Measurements from ENCODE around the gene IL1RAPL2.

Gene IL1RAPL2

GRCh38 chrX:105273326-105273725 is 707.3 kb downstream of the IL1RAPL2 start:
- H3K9ac ChIP-seq (ENCODE audit: low read length) = no peak overlapping the region
- no peaks in the 10 kb centered on the region for H3K4me1 ChIP-seq (ENCODE audit: insufficient read depth, low read length)
- no peaks in the 10 kb centered on the region for H3K27me3 ChIP-seq (ENCODE audit: control insufficient read depth in 1 of 2, insufficient read depth in 2 of 2, low read length in 2 of 2)
- no peak overlapping the region for H3K4me3 ChIP-seq (ENCODE audit: low read depth in 1 of 2, low read length in 2 of 2)
- no peak overlapping the region for H3K27ac ChIP-seq (ENCODE audit: low read depth, low read length)
- H3K36me3 ChIP-seq (ENCODE audit: insufficient read depth, low read length) = no peaks in the 10 kb centered on the region
- H3K9me3 ChIP-seq (ENCODE audit: low read length) = no peaks in the 10 kb centered on the region

DNA sequence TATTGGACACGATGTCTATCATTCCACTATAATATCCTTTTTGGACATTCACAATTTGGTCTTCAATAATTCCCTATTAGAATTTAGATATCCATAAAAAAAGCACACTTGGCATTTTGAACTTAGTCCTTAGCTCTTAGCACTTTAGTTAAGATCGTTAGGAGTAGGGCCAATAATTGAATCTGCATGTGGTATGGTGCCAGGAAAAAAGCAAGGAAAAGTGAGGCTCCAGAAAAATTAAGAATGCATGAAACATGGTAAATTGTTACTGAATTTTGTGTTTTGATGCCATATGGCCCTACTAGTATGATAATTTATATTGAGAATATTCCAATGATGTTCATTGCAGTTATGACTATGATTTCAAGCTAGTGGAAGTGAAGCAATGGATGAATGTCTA is 708.1 kb downstream of the IL1RAPL2 start:
- no peak overlapping the region for H3K27ac ChIP-seq (ENCODE audit: low read depth, low read length)
- no peak overlapping the region for H3K4me3 ChIP-seq (ENCODE audit: low read depth in 1 of 2, low read length in 2 of 2)
- H3K36me3 ChIP-seq (ENCODE audit: insufficient read depth, low read length) = no peaks in the 10 kb centered on the region
- H3K9me3 ChIP-seq (ENCODE audit: low read length) = no peaks in the 10 kb centered on the region
- no peaks in the 10 kb centered on the region for H3K4me1 ChIP-seq (ENCODE audit: insufficient read depth, low read length)
- H3K9ac ChIP-seq (ENCODE audit: low read length) = no peak overlapping the region
- H3K27me3 ChIP-seq (ENCODE audit: control insufficient read depth in 1 of 2, insufficient read depth in 2 of 2, low read length in 2 of 2) = peaks cover 0 to 1% of the 10 kb centered on the region in 2 donors

GRCh38 chrX:105277132-105277531 is 711.1 kb downstream of the IL1RAPL2 start:
- H3K4me3 ChIP-seq (ENCODE audit: low read depth in 1 of 2, low read length in 2 of 2) = no peak overlapping the region
- H3K27ac ChIP-seq (ENCODE audit: low read depth, low read length) = no peak overlapping the region
- peaks cover 0 to 5% of the 10 kb centered on the region in 2 donors for H3K27me3 ChIP-seq (ENCODE audit: control insufficient read depth in 1 of 2, insufficient read depth in 2 of 2, low read length in 2 of 2)
- H3K9ac ChIP-seq (ENCODE audit: low read length) = no peak overlapping the region
- no peaks in the 10 kb centered on the region for H3K4me1 ChIP-seq (ENCODE audit: insufficient read depth, low read length)
- no peaks in the 10 kb centered on the region for H3K36me3 ChIP-seq (ENCODE audit: insufficient read depth, low read length)
- no peaks in the 10 kb centered on the region for H3K9me3 ChIP-seq (ENCODE audit: low read length)

- H3K4me3 ChIP-seq (ENCODE audit: low read depth in 1 of 2, low read length in 2 of 2) = no peak overlapping the region
- no peak overlapping the region for H3K9ac ChIP-seq (ENCODE audit: low read length)
- H3K27ac ChIP-seq (ENCODE audit: low read depth, low read length) = no peak overlapping the region
- no peaks in the 10 kb centered on the region for H3K9me3 ChIP-seq (ENCODE audit: low read length)
- H3K27me3 ChIP-seq (ENCODE audit: control insufficient read depth in 1 of 2, insufficient read depth in 2 of 2, low read length in 2 of 2) = peaks cover 0 to 5% of the 10 kb centered on the region in 2 donors
- no peaks in the 10 kb centered on the region for H3K36me3 ChIP-seq (ENCODE audit: insufficient read depth, low read length)
- no peaks in the 10 kb centered on the region for H3K4me1 ChIP-seq (ENCODE audit: insufficient read depth, low read length)
Observed at GRCh38 chrX:105282077-105282476, 716.1 kb downstream of the IL1RAPL2 start.

GRCh38 chrX:105297041-105297440 is 731.0 kb downstream of the IL1RAPL2 start:
- Histone ChIP-seq H3K27ac (ENCODE audit: low read depth, low read length) (no peak overlapping the region), H3K27me3 (ENCODE audit: control insufficient read depth in 1 of 2, insufficient read depth in 2 of 2, low read length in 2 of 2) (peaks cover 3 to 5% of the 10 kb centered on the region in 2 donors), H3K9ac (ENCODE audit: low read length) (no peak overlapping the region), H3K9me3 (ENCODE audit: low read length) (no peaks in the 10 kb centered on the region), H3K4me1 (ENCODE audit: insufficient read depth, low read length) (no peaks in the 10 kb centered on the region), H3K4me3 (ENCODE audit: low read depth in 1 of 2, low read length in 2 of 2) (no peak overlapping the region), H3K36me3 (ENCODE audit: insufficient read depth, low read length) (no peaks in the 10 kb centered on the region)

DNA sequence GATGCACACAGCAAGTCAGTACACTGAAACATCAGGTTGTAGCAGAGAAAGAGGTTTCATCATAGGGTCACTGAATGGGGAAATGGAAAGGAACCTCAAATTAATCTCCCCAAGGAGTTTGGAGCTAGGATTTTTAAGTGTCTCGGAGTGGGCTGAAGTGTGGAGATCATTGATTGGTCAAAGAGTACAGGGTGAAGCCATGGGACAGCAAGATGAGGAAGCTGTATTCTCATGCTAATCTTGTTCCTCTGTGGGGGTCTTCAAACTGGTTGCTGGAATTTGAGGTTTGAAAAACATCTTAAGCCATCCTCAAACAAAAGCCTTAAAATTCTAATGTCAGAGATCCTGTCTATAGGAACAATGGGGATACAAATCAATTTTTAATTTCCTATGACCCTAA is 733.3 kb downstream of the IL1RAPL2 start:
- Histone ChIP-seq H3K4me1 (ENCODE audit: insufficient read depth, low read length) (no peaks in the 10 kb centered on the region), H3K9me3 (ENCODE audit: low read length) (no peaks in the 10 kb centered on the region), H3K36me3 (ENCODE audit: insufficient read depth, low read length) (no peaks in the 10 kb centered on the region), H3K4me3 (ENCODE audit: low read depth in 1 of 2, low read length in 2 of 2) (no peak overlapping the region), H3K27me3 (ENCODE audit: control insufficient read depth in 1 of 2, insufficient read depth in 2 of 2, low read length in 2 of 2) (peaks cover 3 to 5% of the 10 kb centered on the region in 2 donors), H3K9ac (ENCODE audit: low read length) (no peak overlapping the region), H3K27ac (ENCODE audit: low read depth, low read length) (no peak overlapping the region)

DNA sequence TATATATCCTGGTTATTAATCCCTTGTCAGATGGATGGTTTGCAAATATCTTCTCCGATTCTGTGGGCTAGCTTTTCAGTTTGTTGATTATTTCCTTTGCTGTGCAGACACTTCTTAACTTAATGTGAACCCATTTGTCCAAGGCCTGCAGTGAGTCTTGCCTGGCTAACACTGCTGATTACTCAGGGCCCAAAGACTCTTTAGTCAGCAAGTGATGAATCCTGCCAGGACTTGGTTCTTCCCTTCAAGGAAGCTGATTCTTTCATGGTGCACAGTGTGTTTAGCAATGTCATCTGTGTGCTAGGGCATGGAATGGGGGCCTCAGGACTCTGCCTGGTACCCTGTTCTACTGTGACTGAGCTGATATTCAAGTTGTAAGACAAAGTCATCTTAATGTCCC is 736.2 kb downstream of the IL1RAPL2 start:
- Histone ChIP-seq H3K9ac (ENCODE audit: low read length) (no peak overlapping the region), H3K9me3 (ENCODE audit: low read length) (no peaks in the 10 kb centered on the region), H3K4me3 (ENCODE audit: low read depth in 1 of 2, low read length in 2 of 2) (no peak overlapping the region), H3K36me3 (ENCODE audit: insufficient read depth, low read length) (no peaks in the 10 kb centered on the region), H3K27ac (ENCODE audit: low read depth, low read length) (no peak overlapping the region), H3K4me1 (ENCODE audit: insufficient read depth, low read length) (no peaks in the 10 kb centered on the region), H3K27me3 (ENCODE audit: control insufficient read depth in 1 of 2, insufficient read depth in 2 of 2, low read length in 2 of 2) (peaks cover 3 to 5% of the 10 kb centered on the region in 2 donors)

- H3K9me3 ChIP-seq (ENCODE audit: low read length) = no peaks in the 10 kb centered on the region
Observed at GRCh38 chrX:105307762-105308161, 741.8 kb downstream of the IL1RAPL2 start.

DNA sequence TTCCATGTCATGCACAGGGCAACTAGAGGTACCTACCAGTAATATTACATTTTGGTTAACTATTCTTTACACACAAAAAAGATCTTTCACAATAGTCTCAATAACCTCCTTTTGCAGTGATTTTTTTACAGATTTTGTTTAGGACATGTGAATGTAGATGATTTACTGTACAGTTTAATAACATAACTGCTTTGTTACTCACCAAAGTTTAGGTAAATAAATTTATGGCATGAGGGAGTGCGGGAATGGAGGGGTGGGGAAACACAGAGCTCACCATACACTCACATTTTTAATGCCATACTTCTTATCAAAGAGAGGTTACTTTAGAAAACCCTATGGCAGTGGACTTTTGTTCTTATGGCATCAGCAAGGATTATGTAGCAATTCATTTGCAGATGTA is 747.6 kb downstream of the IL1RAPL2 start:
- no peaks in the 10 kb centered on the region for H3K4me1 ChIP-seq (ENCODE audit: insufficient read depth, low read length)
- H3K4me3 ChIP-seq (ENCODE audit: low read depth in 1 of 2, low read length in 2 of 2) = no peak overlapping the region
- H3K27me3 ChIP-seq (ENCODE audit: control insufficient read depth in 1 of 2, insufficient read depth in 2 of 2, low read length in 2 of 2) = no peaks in the 10 kb centered on the region
- H3K9ac ChIP-seq (ENCODE audit: low read length) = no peak overlapping the region
- H3K36me3 ChIP-seq (ENCODE audit: insufficient read depth, low read length) = no peaks in the 10 kb centered on the region
- no peak overlapping the region for H3K27ac ChIP-seq (ENCODE audit: low read depth, low read length)
- H3K9me3 ChIP-seq (ENCODE audit: low read length) = no peaks in the 10 kb centered on the region

More at GRCh38 chrX:105307762-105308161, 741.8 kb downstream of the IL1RAPL2 start:
- Histone ChIP-seq H3K4me3 (ENCODE audit: low read depth in 1 of 2, low read length in 2 of 2) (no peak overlapping the region), H3K9ac (ENCODE audit: low read length) (no peak overlapping the region), H3K4me1 (ENCODE audit: insufficient read depth, low read length) (no peaks in the 10 kb centered on the region), H3K27ac (ENCODE audit: low read depth, low read length) (no peak overlapping the region), H3K36me3 (ENCODE audit: insufficient read depth, low read length) (no peaks in the 10 kb centered on the region), H3K27me3 (ENCODE audit: control insufficient read depth in 1 of 2, insufficient read depth in 2 of 2, low read length in 2 of 2) (no peaks in the 10 kb centered on the region)

- no peaks in the 10 kb centered on the region for H3K4me1 ChIP-seq (ENCODE audit: insufficient read depth, low read length)
- H3K9ac ChIP-seq (ENCODE audit: low read length) = no peak overlapping the region
- no peaks in the 10 kb centered on the region for H3K36me3 ChIP-seq (ENCODE audit: insufficient read depth, low read length)
- H3K9me3 ChIP-seq (ENCODE audit: low read length) = no peaks in the 10 kb centered on the region
- H3K4me3 ChIP-seq (ENCODE audit: low read depth in 1 of 2, low read length in 2 of 2) = no peak overlapping the region
- H3K27ac ChIP-seq (ENCODE audit: low read depth, low read length) = no peak overlapping the region
- H3K27me3 ChIP-seq (ENCODE audit: control insufficient read depth in 1 of 2, insufficient read depth in 2 of 2, low read length in 2 of 2) = no peaks in the 10 kb centered on the region
Observed at GRCh38 chrX:105314458-105314857, 748.5 kb downstream of the IL1RAPL2 start.

DNA sequence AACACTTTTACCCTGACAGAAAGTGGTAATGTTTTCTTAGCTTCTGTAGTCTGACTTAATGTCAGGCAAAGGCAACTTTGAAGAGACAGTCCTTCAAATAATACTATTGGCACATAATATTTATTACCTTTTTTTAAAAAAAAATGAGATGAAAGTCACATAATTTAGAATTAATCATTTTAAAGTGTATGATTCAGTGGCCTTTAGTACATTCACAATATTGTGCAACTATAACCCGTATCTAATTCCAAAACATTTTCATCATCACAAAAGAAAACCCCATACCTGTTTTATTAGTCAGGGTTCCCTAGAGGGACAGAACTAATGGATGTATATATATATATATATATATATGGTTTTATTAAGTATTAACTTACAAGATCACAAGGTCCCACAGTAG is 749.2 kb downstream of the IL1RAPL2 start:
- H3K36me3 ChIP-seq (ENCODE audit: insufficient read depth, low read length) = no peaks in the 10 kb centered on the region
- H3K27me3 ChIP-seq (ENCODE audit: control insufficient read depth in 1 of 2, insufficient read depth in 2 of 2, low read length in 2 of 2) = no peaks in the 10 kb centered on the region
- no peaks in the 10 kb centered on the region for H3K9me3 ChIP-seq (ENCODE audit: low read length)
- H3K4me1 ChIP-seq (ENCODE audit: insufficient read depth, low read length) = no peaks in the 10 kb centered on the region
- H3K27ac ChIP-seq (ENCODE audit: low read depth, low read length) = no peak overlapping the region
- H3K4me3 ChIP-seq (ENCODE audit: low read depth in 1 of 2, low read length in 2 of 2) = no peak overlapping the region
- H3K9ac ChIP-seq (ENCODE audit: low read length) = no peak overlapping the region

DNA sequence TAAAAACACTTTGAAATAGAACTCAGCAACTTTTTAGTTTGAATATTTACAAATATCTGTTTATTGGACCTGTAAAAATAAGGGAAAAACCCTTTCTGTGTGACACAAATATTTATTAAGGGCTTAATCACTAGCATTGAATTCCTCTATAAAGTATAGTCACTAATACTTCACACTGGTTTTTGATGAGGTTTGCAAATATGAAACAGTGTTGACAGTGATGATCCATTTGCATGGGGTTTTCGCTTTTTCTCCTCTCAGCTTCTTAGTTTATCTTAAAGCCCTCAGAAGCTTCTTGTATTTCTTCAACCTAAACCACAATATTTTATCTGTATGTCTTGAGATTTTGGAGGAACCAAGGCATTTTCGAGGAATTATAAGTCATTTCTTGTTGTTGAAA is 751.1 kb downstream of the IL1RAPL2 start:
- Histone ChIP-seq H3K36me3 (ENCODE audit: insufficient read depth, low read length) (no peaks in the 10 kb centered on the region), H3K27ac (ENCODE audit: low read depth, low read length) (no peak overlapping the region), H3K4me1 (ENCODE audit: insufficient read depth, low read length) (no peaks in the 10 kb centered on the region), H3K9ac (ENCODE audit: low read length) (no peak overlapping the region), H3K27me3 (ENCODE audit: control insufficient read depth in 1 of 2, insufficient read depth in 2 of 2, low read length in 2 of 2) (no peaks in the 10 kb centered on the region), H3K9me3 (ENCODE audit: low read length) (no peaks in the 10 kb centered on the region), H3K4me3 (ENCODE audit: low read depth in 1 of 2, low read length in 2 of 2) (no peak overlapping the region)
